Stimulated activated memory B cell treated with anti-CD40 and anti-IgM and Interleukin-4, amounts not matched to agents 10 μg/mL and 1 μg/mL and 100 μg/mL, for 72 hours (primary cell): ENCODE results near the gene HYDIN.
A peak's percentile ranks its signal among the peaks of the same experiment; 100 is the strongest.

Source experiments
- ATAC-seq: fragments of 150-1000 bp; cut with Tn5 transposase; 2 replicates; pipeline ENCODE4 v1.10.0; 2021
- H3K27ac Mint-ChIP-seq: one replicate; pipeline ENCODE4 v1.8.0; 2022; ENCODE audit warnings: mild to moderate bottlenecking, mixed read lengths
- H3K27me3 Mint-ChIP-seq: one replicate; pipeline ENCODE4 v1.8.0; 2022; ENCODE audit warnings: mixed read lengths
- H3K36me3 Mint-ChIP-seq: one replicate; pipeline ENCODE4 v1.8.0; 2022; ENCODE audit warnings: mixed read lengths
- H3K4me1 Mint-ChIP-seq: one replicate; pipeline ENCODE4 v1.8.0; 2022; ENCODE audit warnings: mixed read lengths
- H3K4me3 Mint-ChIP-seq: one replicate; pipeline ENCODE4 v1.8.0; 2022; ENCODE audit warnings: mild to moderate bottlenecking, moderate library complexity, mixed read lengths
- H3K9me3 Mint-ChIP-seq: one replicate; pipeline ENCODE4 v1.8.0; 2022; ENCODE audit warnings: mixed read lengths

The HYDIN gene

DNA sequence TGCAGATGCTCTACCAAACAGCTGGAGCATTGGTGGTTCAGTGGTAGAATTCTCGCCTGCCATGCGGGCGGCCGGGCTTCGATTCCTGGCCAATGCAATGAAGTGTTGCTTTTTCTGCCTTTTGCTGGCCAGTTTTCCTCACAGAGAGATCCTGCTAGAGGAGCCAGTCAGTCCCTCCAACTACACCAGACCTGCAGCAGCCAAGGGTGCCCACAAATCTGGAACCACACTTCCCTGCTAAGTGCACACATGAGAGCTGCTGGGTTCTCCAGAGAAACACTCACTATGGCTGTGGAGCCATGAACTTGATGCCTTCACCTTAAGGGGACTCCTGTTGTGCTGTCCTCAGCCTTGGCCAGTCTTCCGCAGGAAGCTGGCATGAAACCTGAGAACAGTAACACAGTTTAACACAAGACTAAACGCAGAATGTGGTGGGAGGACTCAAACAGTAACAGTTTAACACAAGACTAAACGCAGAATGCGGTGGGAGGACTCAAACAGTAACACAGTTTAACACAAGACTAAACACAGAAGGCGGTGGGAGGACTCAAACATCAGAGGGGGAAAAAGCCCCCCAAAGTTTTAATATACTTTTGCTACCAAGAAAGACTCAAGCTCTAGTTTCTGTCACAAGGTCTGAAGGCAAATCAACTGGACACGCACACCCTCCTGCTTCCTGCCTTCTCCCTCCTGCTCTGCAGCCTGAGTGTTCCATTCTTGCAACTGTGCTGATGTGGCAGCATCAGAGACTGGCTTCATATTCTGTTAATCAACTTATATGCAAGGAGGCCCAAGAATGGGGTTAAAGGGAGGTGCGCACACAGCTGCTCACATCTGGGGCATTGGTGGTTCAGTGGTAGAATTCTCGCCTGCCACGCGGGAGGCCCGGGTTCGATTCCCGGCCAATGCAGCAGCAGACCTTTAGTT is 441.6 kb downstream of the HYDIN start:
- peaks cover 55% of the 10 kb centered on the region for H3K36me3 Mint-ChIP-seq
- H3K9me3 Mint-ChIP-seq = no peaks in the 10 kb centered on the region
- no peak overlapping the region for H3K4me3 Mint-ChIP-seq
- H3K4me1 Mint-ChIP-seq = peaks cover 56% of the 10 kb centered on the region
- ATAC-seq = no peak
- no peak overlapping the region for H3K27ac Mint-ChIP-seq
- no peaks in the 10 kb centered on the region for H3K27me3 Mint-ChIP-seq

DNA sequence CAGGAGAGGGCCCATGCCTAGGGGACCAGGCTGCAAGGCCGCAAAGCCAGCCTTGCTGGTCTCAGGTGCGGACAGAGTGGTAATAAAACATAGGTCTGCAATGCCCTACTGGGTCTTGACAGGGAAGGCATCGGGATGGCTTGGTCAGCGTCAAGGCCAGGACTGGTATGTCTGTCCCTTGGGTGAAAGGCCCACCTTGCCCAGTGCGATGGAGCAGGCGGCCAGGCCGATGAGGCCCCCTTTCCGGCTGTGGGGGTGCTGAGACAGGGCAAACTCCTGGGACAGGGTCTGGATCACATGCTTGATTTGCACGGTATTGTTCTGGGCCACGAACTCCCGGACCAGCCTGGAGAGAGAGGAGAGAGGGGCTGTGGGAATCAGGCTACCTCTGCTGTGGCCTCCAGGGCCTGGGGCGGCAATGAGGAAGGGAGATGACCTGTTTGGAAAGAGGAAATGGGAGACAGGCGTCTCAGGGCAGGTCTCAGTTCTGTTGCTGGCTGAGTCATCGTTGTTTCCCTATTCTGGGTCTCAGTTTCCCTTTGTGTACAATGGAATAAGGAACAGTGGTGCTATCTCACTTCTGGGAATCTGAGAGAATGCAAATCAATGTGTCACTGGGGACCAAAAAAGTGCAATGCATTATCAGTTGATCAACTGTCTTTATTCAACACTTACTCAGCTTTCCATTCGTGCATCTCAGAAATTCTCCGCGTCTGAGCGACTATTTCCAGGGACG is 444.3 kb downstream of the HYDIN start:
- peaks cover 33% of the 10 kb centered on the region for H3K4me1 Mint-ChIP-seq
- ATAC-seq = no peak

DNA sequence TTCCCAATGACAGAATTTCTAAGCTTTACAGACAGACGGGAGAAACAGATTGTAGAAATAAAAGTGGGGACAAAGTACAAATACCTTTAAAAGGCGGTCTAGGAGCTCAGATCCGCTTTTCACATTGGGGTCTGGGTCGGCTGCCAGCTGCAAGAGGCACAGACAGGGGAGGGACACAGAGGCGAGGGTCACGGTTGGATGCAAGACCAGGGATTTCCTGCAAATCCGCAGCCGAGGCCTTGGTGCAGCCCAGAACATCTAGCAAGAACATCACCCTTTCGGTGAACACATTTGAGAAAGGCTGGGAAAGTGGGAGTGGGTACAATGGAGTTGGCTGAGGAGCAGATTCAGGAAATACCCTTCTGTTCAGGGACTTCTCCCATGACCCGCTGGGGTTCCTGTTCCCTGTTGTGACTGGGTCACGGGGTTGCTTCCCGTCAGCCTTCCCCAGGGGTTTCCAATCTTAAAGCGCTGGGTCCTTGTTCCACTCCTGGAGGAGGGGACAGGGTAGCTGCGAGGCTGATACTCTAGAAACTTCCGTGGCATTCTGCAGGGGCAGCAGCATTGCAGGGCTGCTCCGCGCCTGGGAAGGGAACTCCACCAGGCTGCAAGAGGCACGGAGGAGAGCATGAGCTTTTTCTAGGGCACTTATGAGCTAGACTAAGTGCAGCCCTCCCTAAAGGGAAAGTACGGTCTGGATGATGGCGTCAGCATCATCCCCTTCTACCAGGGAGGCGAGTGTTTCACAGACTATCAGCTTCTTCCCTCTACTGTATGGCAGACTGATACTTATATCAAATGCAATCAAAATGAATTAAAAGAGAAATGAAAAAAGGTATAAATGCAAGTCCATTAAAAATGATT is 445.6 kb downstream of the HYDIN start:
- no peaks in the 10 kb centered on the region for H3K27me3 Mint-ChIP-seq
- H3K36me3 Mint-ChIP-seq = peaks cover 90% of the 10 kb centered on the region
- H3K4me1 Mint-ChIP-seq = peaks cover 20% of the 10 kb centered on the region
- no peak for ATAC-seq
- no peaks in the 10 kb centered on the region for H3K9me3 Mint-ChIP-seq
- no peak overlapping the region for H3K27ac Mint-ChIP-seq
- H3K4me3 Mint-ChIP-seq = no peak overlapping the region

More for the DNA sequence above, 444.3 kb downstream of the HYDIN start:
- Mint-ChIP-seq H3K27ac (peak overlapping the region; percentile 18), H3K9me3 (no peaks in the 10 kb centered on the region), H3K27me3 (no peaks in the 10 kb centered on the region), H3K4me3 (no peak overlapping the region), H3K36me3 (peaks cover 82% of the 10 kb centered on the region)

DNA sequence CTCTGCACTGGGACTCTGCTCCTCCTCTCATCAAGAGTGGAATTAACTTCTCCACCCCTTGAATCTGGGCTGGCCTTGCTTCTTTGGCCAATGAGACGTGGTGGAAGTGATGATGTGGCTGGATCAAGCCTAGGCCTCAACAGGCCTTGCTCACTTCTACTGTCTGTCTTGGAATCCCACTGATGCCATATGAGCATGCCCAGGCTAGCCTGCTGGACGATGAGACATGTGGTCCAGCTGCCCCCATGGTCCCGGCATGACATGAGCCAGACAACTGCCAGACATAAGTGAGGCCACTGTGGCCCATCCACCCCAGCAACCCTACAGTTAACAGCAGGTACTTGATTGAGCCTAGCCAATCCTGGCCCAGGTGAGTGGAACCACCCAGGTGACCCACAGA is 448.3 kb downstream of the HYDIN start:
- peaks cover 97% of the 10 kb centered on the region for H3K36me3 Mint-ChIP-seq

DNA sequence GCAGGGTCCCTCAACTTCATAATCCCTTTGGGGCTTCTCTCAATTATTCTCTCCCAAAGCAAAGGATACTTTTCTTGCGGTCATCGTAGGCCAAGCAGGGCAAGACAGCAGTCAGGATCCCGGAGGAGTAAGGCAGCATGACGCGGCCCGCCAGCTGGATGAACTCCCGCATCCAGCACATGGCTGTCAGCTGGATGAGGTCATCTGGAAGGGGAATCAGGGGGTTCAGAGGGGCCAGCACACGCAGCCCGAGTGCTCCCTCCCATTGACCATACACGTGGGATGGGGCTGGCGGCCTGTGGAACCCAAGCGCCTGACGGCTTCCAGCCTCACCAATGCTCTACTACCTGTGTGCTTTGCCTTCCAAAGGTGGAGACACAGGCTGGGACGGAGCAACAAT is 448.7 kb downstream of the HYDIN start:
- no peak for ATAC-seq
- H3K4me3 Mint-ChIP-seq = no peak overlapping the region
- no peak overlapping the region for H3K27ac Mint-ChIP-seq
- peaks cover 8% of the 10 kb centered on the region for H3K4me1 Mint-ChIP-seq
- H3K36me3 Mint-ChIP-seq = peaks cover 95% of the 10 kb centered on the region
- no peaks in the 10 kb centered on the region for H3K9me3 Mint-ChIP-seq
- no peaks in the 10 kb centered on the region for H3K27me3 Mint-ChIP-seq

More for the DNA sequence above, 448.3 kb downstream of the HYDIN start:
- ATAC-seq = no peak
- no peaks in the 10 kb centered on the region for H3K27me3 Mint-ChIP-seq
- peaks cover 13% of the 10 kb centered on the region for H3K4me1 Mint-ChIP-seq
- H3K27ac Mint-ChIP-seq = no peak overlapping the region
- H3K4me3 Mint-ChIP-seq = no peak overlapping the region
- H3K9me3 Mint-ChIP-seq = no peaks in the 10 kb centered on the region

DNA sequence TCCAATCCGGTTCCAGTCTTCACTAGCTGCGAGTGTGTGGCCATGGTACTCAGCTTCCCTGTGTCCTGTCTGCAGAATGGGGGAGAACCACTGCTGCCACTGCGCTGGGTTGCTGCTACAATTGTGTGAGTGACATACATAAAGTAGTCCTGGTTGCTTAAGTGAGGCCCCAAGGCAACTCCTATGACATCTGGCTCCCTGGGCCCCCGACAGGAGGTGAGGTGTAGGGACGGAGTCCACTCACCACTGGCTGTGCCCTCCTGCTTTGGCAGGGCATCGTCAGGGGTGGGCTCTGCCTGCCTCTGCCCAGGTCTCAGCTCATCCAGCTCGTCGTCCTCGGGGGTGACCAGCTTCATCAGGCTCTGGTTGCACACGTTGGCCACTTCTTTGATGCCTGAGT is 450.0 kb downstream of the HYDIN start:
- no peak overlapping the region for H3K4me3 Mint-ChIP-seq
- peaks cover 82% of the 10 kb centered on the region for H3K36me3 Mint-ChIP-seq
- no peaks in the 10 kb centered on the region for H3K27me3 Mint-ChIP-seq
- no peaks in the 10 kb centered on the region for H3K9me3 Mint-ChIP-seq
- no peak for ATAC-seq
- H3K4me1 Mint-ChIP-seq = no peaks in the 10 kb centered on the region
- H3K27ac Mint-ChIP-seq = no peak overlapping the region

DNA sequence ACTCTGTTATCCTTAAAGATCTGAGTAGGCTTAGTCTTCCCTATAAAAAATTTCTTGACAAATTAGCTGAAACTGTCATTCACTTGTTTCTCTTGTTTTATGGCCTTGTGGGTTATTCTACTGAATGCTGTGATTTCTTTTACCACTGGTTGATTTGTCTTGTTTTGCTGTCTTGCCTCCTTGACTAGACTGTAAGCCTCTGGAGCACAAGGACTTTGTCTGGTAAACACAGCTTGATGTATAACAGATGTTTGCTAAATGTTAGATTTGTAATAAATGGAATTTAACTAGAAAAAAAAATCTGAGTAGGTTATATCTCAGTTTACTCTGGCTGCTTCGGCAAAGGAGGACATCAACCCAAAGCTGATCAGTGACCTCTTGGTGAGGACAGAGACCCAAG is 451.2 kb downstream of the HYDIN start:
- H3K4me1 Mint-ChIP-seq = no peaks in the 10 kb centered on the region
- H3K27me3 Mint-ChIP-seq = no peaks in the 10 kb centered on the region
- H3K4me3 Mint-ChIP-seq = no peak overlapping the region
- H3K27ac Mint-ChIP-seq = no peak overlapping the region
- H3K9me3 Mint-ChIP-seq = no peaks in the 10 kb centered on the region
- H3K36me3 Mint-ChIP-seq = peaks cover 81% of the 10 kb centered on the region
- ATAC-seq = no peak

DNA sequence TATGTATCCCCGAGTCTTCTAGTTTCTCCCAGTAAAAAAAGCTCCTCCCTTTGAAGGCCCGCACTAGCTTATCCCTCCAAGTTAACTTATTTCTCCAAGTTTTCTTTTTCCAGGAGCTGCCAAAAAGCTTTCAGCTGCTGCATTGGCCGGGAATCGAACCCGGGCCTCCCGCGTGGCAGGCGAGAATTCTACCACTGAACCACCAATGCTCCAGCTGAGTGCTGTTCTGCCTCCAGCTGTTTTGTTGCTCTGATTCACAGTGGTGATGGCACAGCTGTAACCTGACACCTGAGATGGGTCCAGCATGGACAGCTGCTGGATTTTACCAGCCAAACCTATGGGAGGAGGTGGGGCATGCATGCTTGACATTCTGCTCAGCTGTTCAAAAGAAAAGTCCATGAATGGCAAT is 451.6 kb downstream of the HYDIN start:
- Mint-ChIP-seq H3K36me3 (peaks cover 81% of the 10 kb centered on the region), H3K27me3 (no peaks in the 10 kb centered on the region), H3K4me3 (no peak overlapping the region), H3K27ac (no peak overlapping the region), H3K4me1 (no peaks in the 10 kb centered on the region), H3K9me3 (no peaks in the 10 kb centered on the region)
- no peak for ATAC-seq

DNA sequence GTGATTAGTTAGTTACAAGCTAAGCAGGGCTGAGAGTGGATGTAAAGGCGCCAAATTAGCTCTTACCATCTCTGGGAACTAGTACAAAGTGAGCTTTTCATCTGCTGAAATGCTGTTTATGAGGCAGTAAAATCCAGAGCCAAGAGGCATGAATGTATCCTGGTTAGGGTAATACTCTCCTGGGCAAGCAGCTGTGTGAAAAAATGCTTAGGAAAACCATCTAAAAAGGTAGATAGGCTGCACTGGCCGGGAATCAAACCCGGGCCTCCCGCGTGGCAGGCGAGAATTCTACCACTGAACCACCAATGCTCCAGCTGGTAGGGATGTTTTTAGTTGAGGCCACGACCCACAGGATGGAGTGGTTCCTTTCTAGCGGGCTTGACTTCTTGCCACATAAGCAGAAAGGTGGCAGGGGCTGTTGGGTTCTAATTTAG is 452.5 kb downstream of the HYDIN start:
- peaks cover 81% of the 10 kb centered on the region for H3K36me3 Mint-ChIP-seq
- H3K4me1 Mint-ChIP-seq = no peaks in the 10 kb centered on the region
- H3K4me3 Mint-ChIP-seq = no peak overlapping the region
- no peaks in the 10 kb centered on the region for H3K9me3 Mint-ChIP-seq
- no peak overlapping the region for H3K27ac Mint-ChIP-seq
- no peak for ATAC-seq
- H3K27me3 Mint-ChIP-seq = no peaks in the 10 kb centered on the region

DNA sequence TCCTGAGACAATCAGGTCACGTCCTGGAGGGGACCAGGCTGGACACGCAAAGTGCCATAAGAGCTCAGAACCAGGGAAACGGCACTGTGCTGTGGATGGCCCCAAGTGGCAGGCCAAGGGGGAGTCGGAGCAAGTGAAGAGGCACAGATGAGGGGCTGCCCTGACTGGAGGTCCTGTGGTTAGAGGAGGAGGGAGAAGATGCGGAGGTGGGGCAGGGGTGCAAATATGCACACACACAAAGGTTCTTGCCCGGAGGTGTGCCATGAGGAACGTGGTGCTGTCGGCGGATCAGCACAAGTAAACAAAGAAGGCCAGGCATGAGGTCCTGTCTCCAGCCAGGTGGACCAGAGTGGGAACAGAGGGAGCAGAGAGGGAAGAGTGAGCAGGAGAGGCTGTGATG is 453.0 kb downstream of the HYDIN start:
- no peaks in the 10 kb centered on the region for H3K4me1 Mint-ChIP-seq
- no peak overlapping the region for H3K27ac Mint-ChIP-seq
- H3K27me3 Mint-ChIP-seq = no peaks in the 10 kb centered on the region
- H3K36me3 Mint-ChIP-seq = peaks cover 81% of the 10 kb centered on the region
- no peak for ATAC-seq
- no peak overlapping the region for H3K4me3 Mint-ChIP-seq
- H3K9me3 Mint-ChIP-seq = no peaks in the 10 kb centered on the region

DNA sequence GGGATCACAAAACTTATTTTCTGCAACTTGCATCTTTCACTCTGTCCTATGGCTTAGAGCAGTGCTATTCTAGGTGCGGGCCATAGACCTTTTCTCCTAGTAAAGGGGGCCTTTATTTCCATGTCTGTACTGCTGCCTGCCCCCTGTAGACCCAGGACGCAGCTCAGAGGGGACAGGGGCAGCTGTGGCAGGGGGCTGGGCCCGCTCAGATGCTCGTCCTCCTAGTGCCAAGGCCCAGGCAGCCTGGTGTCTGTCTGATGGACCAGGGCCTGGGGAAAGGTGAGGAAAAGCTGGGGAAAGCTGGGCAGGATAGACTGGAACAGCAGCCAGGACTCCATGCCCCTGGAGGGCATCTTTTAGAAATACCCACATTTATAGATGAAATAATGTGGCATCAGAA is 455.1 kb downstream of the HYDIN start:
- Mint-ChIP-seq H3K4me3 (no peak overlapping the region), H3K36me3 (peaks cover 74% of the 10 kb centered on the region), H3K9me3 (no peaks in the 10 kb centered on the region), H3K27ac (no peak overlapping the region), H3K27me3 (no peaks in the 10 kb centered on the region), H3K4me1 (no peaks in the 10 kb centered on the region)
- no peak for ATAC-seq

DNA sequence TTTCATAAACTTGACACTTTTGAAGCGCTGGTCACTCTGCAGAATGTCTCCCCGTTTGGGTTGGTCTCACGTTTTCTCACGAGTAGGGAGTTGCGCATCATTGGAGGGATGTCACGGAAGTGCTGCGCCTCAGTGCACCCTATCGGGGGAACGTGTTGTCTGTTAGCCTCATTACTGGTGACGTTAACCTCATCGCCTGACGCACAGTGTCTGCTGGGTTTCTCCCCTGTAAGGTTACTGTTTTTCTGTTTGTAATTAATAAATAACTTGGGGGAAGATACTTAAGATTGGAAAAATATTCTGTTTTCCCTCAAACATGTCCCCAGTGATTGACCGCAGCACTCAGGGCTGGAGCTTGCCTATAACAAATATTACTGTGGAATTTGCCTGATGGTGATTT is 456.3 kb downstream of the HYDIN start:
- H3K4me1 Mint-ChIP-seq = no peaks in the 10 kb centered on the region
- no peaks in the 10 kb centered on the region for H3K9me3 Mint-ChIP-seq
- H3K36me3 Mint-ChIP-seq = peaks cover 74% of the 10 kb centered on the region
- H3K4me3 Mint-ChIP-seq = no peak overlapping the region
- no peak for ATAC-seq
- H3K27me3 Mint-ChIP-seq = no peaks in the 10 kb centered on the region
- H3K27ac Mint-ChIP-seq = no peak overlapping the region

DNA sequence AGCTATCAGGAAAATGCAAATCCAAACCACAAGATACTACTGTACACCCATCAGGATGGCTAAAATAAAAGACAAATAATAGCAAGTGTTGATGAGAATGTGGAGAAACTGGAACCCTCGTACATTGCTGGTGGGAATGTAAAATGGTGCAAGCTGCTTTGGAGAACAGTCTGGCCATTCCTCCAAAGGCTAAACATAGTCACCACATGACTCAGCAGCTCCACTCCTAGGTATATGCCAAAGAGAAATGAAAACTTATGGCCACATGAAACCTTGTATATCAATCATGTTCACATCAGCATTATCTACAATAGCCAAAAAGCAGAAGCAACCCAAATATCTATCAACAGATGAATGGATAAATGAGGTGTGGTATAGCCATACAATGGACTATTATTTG is 458.0 kb downstream of the HYDIN start:
- no peak for ATAC-seq
- H3K27me3 Mint-ChIP-seq = no peaks in the 10 kb centered on the region
- H3K9me3 Mint-ChIP-seq = no peaks in the 10 kb centered on the region
- no peaks in the 10 kb centered on the region for H3K4me1 Mint-ChIP-seq
- no peak overlapping the region for H3K27ac Mint-ChIP-seq
- H3K4me3 Mint-ChIP-seq = no peak overlapping the region
- peaks cover 67% of the 10 kb centered on the region for H3K36me3 Mint-ChIP-seq

DNA sequence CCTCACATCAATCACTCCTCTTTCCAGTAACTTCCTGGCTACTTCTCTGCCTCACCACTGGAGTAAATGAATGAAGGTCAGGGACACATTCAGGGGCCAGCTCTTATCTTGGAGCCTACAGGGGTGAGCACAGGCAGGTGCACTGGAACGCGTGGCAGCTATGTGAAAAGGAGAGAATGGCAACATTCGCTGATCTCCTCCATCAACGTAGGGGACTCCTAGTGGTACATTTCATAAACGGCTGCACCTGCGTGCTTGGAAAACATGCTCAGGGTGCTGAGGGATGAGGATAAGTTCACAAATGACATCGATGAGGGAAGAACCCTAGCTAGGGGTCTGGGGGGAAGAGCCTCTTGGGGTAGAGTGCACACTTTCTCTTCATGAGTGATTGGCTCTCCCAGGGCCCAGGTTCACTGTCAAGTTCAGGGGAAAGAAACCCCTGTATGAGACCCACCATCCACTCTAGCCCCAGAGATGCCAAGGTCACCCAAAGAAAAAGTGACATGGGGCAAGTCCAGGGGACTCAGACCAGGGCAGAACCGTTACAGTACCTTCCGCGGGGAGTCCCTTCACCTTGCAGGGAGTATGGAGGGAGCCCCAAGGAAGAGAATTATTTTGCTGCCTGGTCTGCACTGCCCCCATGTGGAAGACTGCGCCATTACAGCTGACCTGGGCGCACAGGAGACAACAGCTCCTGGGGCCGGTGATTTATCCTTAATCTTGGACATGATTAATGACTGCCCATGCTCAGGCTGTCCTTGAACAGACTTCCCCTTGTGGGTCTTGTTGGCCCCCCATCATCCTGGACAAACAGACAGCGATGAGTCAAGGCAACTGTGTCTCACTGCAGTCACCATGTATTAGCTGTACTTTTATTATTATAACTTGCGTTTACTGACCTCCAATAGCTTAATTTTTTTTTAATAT is 459.6 kb downstream of the HYDIN start:
- ATAC-seq = peak; percentile 47
- Mint-ChIP-seq H3K4me3 (no peak overlapping the region), H3K9me3 (no peaks in the 10 kb centered on the region), H3K27me3 (no peaks in the 10 kb centered on the region), H3K27ac (no peak overlapping the region), H3K4me1 (no peaks in the 10 kb centered on the region), H3K36me3 (peaks cover 71% of the 10 kb centered on the region)
